A549 (cell line): Measurements from ENCODE around the gene CHST15. TPM values are rescaled to one million over a fixed set of nuclear protein-coding genes. Genes with fewer than 3 reads are reported as not detected.

ENCODE experiments used
- ATAC-seq, 2 experiments: fragments of 200-7000 bp in 1 of 2; fragments of >200 bp in 1 of 2; cut with Nextera tagmentation in 1 of 2; cut with Tn5 transposase in 1 of 2; 3 replicates each; pipeline versions ENCODE4 v1.8.0 to v1.9.1; 2018 to 2020; ENCODE audit warnings: mild to moderate bottlenecking in 1 of 2, moderate library complexity in 1 of 2
- CTCF ChIA-PET: fragments of 300-600 bp; sonication (Branson Sonifier 250); formaldehyde crosslinking; extraction: SDS; loops from one replicate; lab custom pipeline; 2021; ENCODE audit warnings: antibody characterized with exemption, inconsistent platforms; lab: Yijun Ruan, JAX
- POLR2A ChIA-PET: fragments of 350-600 bp; formaldehyde crosslinking; extraction: SDS; loops from one replicate; lab custom pipeline; 2021; ENCODE audit warnings: antibody characterized with exemption, inconsistent platforms; lab: Yijun Ruan, JAX
- DNase-seq, 2 experiments: peaks; one replicate each; pipeline versions ENCODE4 v3.0.0 to v3.0.0-alpha.2; 2011 to 2016; ENCODE audit warnings: low read depth in 1 of 2, low spot score in 1 of 2
- FAIRE-seq: peaks from 2 replicates; lab custom pipeline; 2011; peaks lifted over from hg19 to GRCh38; lab: Jason Lieb, UNC
- H3K27ac ChIP-seq, 2 experiments: fragments of >200 bp; sonication (Bioruptor Twin); formaldehyde crosslinking; 3 replicates each; pipeline ENCODE4 v1.5.1; 2016 to 2017
- H3K4me1 ChIP-seq: fragments of >200 bp; sonication (Bioruptor Twin); formaldehyde crosslinking; 3 replicates; pipeline ENCODE4 v1.6.1; 2016
- H3K4me2 ChIP-seq: fragments of >200 bp; sonication (Bioruptor Twin); formaldehyde crosslinking; 3 replicates; pipeline ENCODE4 v1.6.1; 2016
- H3K4me3 ChIP-seq: fragments of >200 bp; sonication (Bioruptor Twin); formaldehyde crosslinking; 3 replicates; pipeline ENCODE4 v1.5.1; 2016
- H3K9me3 ChIP-seq: fragments of >200 bp; sonication (Bioruptor Twin); formaldehyde crosslinking; 3 replicates; pipeline ENCODE4 v1.6.1; 2016
- BHLHE40 ChIP-seq: IDR thresholded peaks from 2 replicates; pipeline ENCODE4 v1.6.1; 2012; ENCODE audit warnings: low read depth, low read length, inconsistent platforms
- CBX8 ChIP-seq: fragments of 200-600 bp; sonication (generic); IDR thresholded peaks from 2 replicates; pipeline ENCODE4 v1.6.1; 2016
- CHD2 ChIP-seq: fragments of 150-350 bp; IDR thresholded peaks from 2 replicates; pipeline ENCODE4 v1.6.1; 2014; ENCODE audit warnings: low read length; ENCODE audit not compliant: partially characterized antibody
- EHMT2 ChIP-seq: fragments of 200-600 bp; sonication (generic); IDR thresholded peaks from 2 replicates; pipeline ENCODE4 v1.6.1; 2016; ENCODE audit warnings: antibody characterized with exemption, low read depth, mild to moderate bottlenecking, moderate library complexity
- EP300 ChIP-seq, 2 experiments: fragments of >200 bp; sonication (Bioruptor Twin); formaldehyde crosslinking; IDR thresholded peaks; 2 replicates in 1 of 2; 3 replicates in 1 of 2; pipeline ENCODE4 v1.6.1; 2016 to 2017
- FOSL2 ChIP-seq, 2 experiments: fragments of 450-650 bp in 1 of 2; fragments of >200 bp in 1 of 2; sonication (Bioruptor Twin) in 1 of 2; formaldehyde crosslinking; IDR thresholded peaks; 2 replicates each; pipeline versions ENCODE4 v1.5.0 to v1.6.1; 2016 to 2020; ENCODE audit warnings: mild to moderate bottlenecking in 1 of 2, moderate library complexity in 1 of 2
- GATA3 ChIP-seq: IDR thresholded peaks from 2 replicates; pipeline ENCODE4 v1.6.1; 2012; ENCODE audit warnings: borderline replicate concordance
- HOXA7 ChIP-seq: fragments of 250-450 bp; sonication (Bioruptor Pico); IDR thresholded peaks from 2 replicates; pipeline ENCODE4 v1.5.0; 2020; ENCODE audit warnings: mild to moderate bottlenecking, moderate library complexity
- HOXB13 ChIP-seq: fragments of 250-450 bp; sonication (Bioruptor Pico); IDR thresholded peaks from 2 replicates; pipeline ENCODE4 v1.5.0; 2020; ENCODE audit warnings: low read depth, mild to moderate bottlenecking, moderate library complexity
- JUNB ChIP-seq: fragments of >200 bp; sonication (Bioruptor Twin); formaldehyde crosslinking; IDR thresholded peaks from 2 replicates; pipeline ENCODE4 v1.6.1; 2016
- KDM1A ChIP-seq: fragments of 200-600 bp; sonication (generic); IDR thresholded peaks from 2 replicates; pipeline ENCODE4 v1.6.1; 2016; ENCODE audit warnings: low read depth, mild to moderate bottlenecking
- MAZ ChIP-seq: fragments of 150-350 bp; IDR thresholded peaks from 2 replicates; pipeline ENCODE4 v1.6.1; 2014; ENCODE audit warnings: antibody characterized with exemption, low read depth, low read length, borderline replicate concordance
- NPAS2 ChIP-seq: fragments of 250-450 bp; sonication (Bioruptor Pico); IDR thresholded peaks from 2 replicates; pipeline ENCODE4 v1.8.0; 2022; ENCODE audit warnings: mild to moderate bottlenecking, moderate library complexity, borderline replicate concordance
- NR3C1 ChIP-seq: fragments of >200 bp; sonication (Bioruptor Twin); formaldehyde crosslinking; IDR thresholded peaks from 3 replicates; pipeline ENCODE4 v1.6.1; 2017
- PHF8 ChIP-seq: fragments of 200-600 bp; sonication (generic); IDR thresholded peaks from 2 replicates; pipeline ENCODE4 v1.6.1; 2016; ENCODE audit warnings: low read depth, mild to moderate bottlenecking, antibody characterized with exemption, moderate library complexity, borderline replicate concordance
- RAD21 ChIP-seq, 2 experiments: fragments of >200 bp in 1 of 2; sonication (Bioruptor Twin) in 1 of 2; formaldehyde crosslinking in 1 of 2; IDR thresholded peaks in 1 of 2; conservative IDR thresholded peaks in 1 of 2; 2 replicates in 1 of 2; 3 replicates in 1 of 2; pipeline ENCODE4 v1.6.1; 2012 to 2018; ENCODE audit warnings: inconsistent platforms in 1 of 2
- SMC3 ChIP-seq: fragments of >200 bp; sonication (Bioruptor Twin); formaldehyde crosslinking; IDR thresholded peaks from 3 replicates; pipeline ENCODE4 v1.6.1; 2018; ENCODE audit warnings: inconsistent platforms
- SREBF2 ChIP-seq: fragments of 450-650 bp; IDR thresholded peaks from 2 replicates; pipeline ENCODE4 v1.6.1; 2014; ENCODE audit warnings: mild to moderate bottlenecking, moderate library complexity
- TFCP2L1 ChIP-seq: fragments of 250-450 bp; sonication (Bioruptor Pico); IDR thresholded peaks from 2 replicates; pipeline ENCODE4 v1.5.0; 2021; ENCODE audit warnings: mild to moderate bottlenecking
- TP53 ChIP-seq: fragments of 250-450 bp; sonication (Bioruptor Pico); IDR thresholded peaks from 2 replicates; pipeline ENCODE4 v1.5.0; 2021; ENCODE audit warnings: mild to moderate bottlenecking, moderate library complexity
- ZC3H11A ChIP-seq: fragments of 450-650 bp; IDR thresholded peaks from 2 replicates; pipeline ENCODE4 v1.6.1; 2014; ENCODE audit warnings: antibody characterized with exemption, mild to moderate bottlenecking
- WGBS: methylation state at CpG from one replicate; pipeline ENCODE4 v1.1.6; 2017; ENCODE audit errors: missing lambda C conversion rate; 5-methylcytosine and 5-hydroxymethylcytosine counted together
- polyA plus RNA-seq, 4 experiments: library from polyadenylated mRNA; depleted of rRNA in 3 of 4; stranded (reverse); fragments of >200 nt; fragmentation: RNase III in 1 of 4; extraction: RNeasy Plus Mini Kit Qiagen cat#74134 plus additional on column Dnase treatment in 1 of 4; gene quantifications; 2 replicates in 3 of 4; 3 replicates in 1 of 4; pipeline ENCODE4 v1.2.3, GENCODE V29; 2011 to 2017
- TF ChIP-seq, protein P1 (sequence below): fragments of >200 bp; sonication (Bioruptor Twin); formaldehyde crosslinking; IDR thresholded peaks from 2 replicates; pipeline ENCODE4 v1.6.1; 2016
- TF ChIP-seq, protein P2 (sequence below): IDR thresholded peaks from 2 replicates; pipeline ENCODE4 v1.6.1; 2012
- TF ChIP-seq, protein P3 (sequence below): fragments of 250-450 bp; sonication (Bioruptor Pico); IDR thresholded peaks from 2 replicates; pipeline ENCODE4 v1.5.0; 2021; ENCODE audit warnings: mild to moderate bottlenecking, moderate library complexity, borderline replicate concordance
- TF ChIP-seq, protein P4 (sequence below): IDR thresholded peaks from 2 replicates; pipeline ENCODE4 v1.6.1; 2012; ENCODE audit warnings: low read depth, borderline replicate concordance
- TF ChIP-seq, protein P5 (sequence below): fragments of 150-350 bp; IDR thresholded peaks from 2 replicates; pipeline ENCODE4 v1.6.1; 2014; ENCODE audit warnings: low read depth, mild to moderate bottlenecking, low read length
- TF ChIP-seq, protein P6 (sequence below): fragments of >200 bp; sonication (Bioruptor Twin); formaldehyde crosslinking; IDR thresholded peaks from 3 replicates; pipeline ENCODE4 v1.5.1; 2016

CHST15 gene
- polyA plus RNA-seq, 2 of the 4 experiments (the other 2 are of a cell fraction) = 5.1 to 10.3 TPM

DNA sequence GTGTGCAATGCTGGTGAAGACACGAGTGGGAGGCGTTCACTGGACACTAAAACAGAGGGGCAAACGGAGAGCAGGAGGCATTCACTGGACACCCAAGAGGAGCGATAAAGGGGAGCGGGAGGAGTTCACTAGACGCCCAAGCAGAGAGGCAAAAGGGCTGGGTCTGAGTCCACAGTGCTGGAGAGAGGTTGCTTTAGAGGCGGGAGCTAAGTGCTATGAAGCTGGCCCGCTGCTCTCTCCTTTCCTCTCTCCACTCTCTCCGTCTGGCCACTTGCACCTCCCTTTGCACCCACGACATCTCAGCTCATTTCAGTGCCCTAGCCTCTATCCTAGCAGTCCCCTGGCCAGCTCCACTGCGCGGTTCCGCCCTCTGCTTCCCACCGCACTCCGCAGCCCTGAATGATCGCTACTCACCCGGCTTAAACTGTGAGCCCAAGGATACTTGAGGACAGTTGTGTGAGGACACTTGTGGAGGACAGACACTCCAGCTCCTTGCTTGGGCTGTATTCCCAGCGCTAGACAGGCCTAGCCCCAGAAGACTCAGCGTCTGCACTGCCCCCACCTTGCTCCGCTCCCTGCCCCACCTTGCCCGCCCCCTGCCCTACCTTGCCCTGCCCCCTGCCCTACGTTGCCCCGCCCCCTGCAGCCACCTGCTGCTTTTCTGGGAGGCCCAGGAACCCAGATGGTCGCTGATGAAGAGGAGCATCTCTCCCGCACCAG lies 123.0 kb downstream of the CHST15 start:
- no peak overlapping the region for H3K27ac ChIP-seq
- FAIRE-seq (no peak), ATAC-seq (peak; percentile 44 to 57), DNase-seq (no peak)
- H3K4me3 ChIP-seq = no peak overlapping the region
- POLR2A ChIA-PET = no interaction called here
- H3K4me1 ChIP-seq = no peaks in the 10 kb centered on the region
- CTCF ChIA-PET = interaction anchor here (0.7 to 11.5 kb wide), 5 partner anchors 24 to 419 kb away, joined by 3 to 305 read pairs (median 4); no protein-coding TSS in a partner anchor
- WGBS = 33% methylated on average over 20 of the region's 25 CpGs
- TF ChIP-seq EHMT2 (no peak), NPAS2 (CRISPR knock-in tag) (no peak), JUNB (no peak), HOXA7 (CRISPR knock-in tag) (no peak), TP53 (CRISPR knock-in tag) (no peak), CHD2 (no peak), NR3C1 (no peak), ZC3H11A (no peak), MAZ (no peak), EP300 (IDR thresholded peaks at IDR 0.05) (no peak), CBX8 (no peak), GATA3 (no peak), KDM1A (no peak), FOSL2 (IDR thresholded peaks at IDR 0.05) (no peak), FOSL2 (CRISPR knock-in tag; IDR thresholded peaks at IDR 0.05) (no peak)
- TF ChIP-seq, protein P1, sequence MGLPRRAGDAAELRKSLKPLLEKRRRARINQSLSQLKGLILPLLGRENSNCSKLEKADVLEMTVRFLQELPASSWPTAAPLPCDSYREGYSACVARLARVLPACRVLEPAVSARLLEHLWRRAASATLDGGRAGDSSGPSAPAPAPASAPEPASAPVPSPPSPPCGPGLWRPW = no peak
- TF ChIP-seq, protein P2, sequence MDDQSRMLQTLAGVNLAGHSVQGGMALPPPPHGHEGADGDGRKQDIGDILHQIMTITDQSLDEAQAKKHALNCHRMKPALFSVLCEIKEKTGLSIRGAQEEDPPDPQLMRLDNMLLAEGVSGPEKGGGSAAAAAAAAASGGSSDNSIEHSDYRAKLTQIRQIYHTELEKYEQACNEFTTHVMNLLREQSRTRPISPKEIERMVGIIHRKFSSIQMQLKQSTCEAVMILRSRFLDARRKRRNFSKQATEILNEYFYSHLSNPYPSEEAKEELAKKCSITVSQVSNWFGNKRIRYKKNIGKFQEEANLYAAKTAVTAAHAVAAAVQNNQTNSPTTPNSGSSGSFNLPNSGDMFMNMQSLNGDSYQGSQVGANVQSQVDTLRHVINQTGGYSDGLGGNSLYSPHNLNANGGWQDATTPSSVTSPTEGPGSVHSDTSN = no peak
- TF ChIP-seq, protein P3, sequence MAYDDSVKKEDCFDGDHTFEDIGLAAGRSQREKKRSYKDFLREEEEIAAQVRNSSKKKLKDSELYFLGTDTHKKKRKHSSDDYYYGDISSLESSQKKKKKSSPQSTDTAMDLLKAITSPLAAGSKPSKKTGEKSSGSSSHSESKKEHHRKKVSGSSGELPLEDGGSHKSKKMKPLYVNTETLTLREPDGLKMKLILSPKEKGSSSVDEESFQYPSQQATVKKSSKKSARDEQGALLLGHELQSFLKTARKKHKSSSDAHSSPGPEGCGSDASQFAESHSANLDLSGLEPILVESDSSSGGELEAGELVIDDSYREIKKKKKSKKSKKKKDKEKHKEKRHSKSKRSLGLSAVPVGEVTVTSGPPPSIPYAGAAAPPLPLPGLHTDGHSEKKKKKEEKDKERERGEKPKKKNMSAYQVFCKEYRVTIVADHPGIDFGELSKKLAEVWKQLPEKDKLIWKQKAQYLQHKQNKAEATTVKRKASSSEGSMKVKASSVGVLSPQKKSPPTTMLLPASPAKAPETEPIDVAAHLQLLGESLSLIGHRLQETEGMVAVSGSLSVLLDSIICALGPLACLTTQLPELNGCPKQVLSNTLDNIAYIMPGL (CRISPR knock-in tag) = no peak
- peaks cover 16% of the 10 kb centered on the region for H3K9me3 ChIP-seq
- no peak overlapping the region for H3K4me2 ChIP-seq

DNA sequence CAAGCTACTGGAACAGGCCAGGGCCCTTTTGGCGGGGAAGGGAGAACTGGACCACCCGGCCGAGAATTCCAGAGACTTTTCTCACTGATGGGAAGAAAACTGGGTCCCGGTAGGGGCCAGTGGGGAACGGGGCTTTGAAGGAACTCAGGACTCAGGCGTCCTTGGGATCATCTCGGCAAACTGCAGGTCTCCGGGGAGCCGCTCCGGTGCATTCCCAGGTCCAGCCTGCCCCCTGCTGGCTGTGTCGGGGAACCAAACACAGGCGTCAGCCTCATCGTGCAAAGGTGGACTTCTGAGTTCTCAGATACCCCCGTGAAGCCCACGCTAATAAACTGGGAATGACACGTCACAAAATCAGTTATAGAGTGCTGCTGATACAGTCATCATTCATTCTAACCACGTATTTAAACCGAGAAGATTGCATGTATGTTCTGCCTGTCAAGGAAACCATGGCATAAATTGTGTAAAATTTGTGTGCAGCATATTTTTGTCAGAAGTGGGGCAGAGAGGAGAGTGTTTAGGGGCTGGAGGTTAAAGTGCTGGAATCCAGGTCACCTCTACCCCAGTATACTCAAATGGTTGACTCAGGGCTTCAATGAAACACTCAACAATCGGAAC lies 125.7 kb downstream of the CHST15 start:
- Histone ChIP-seq H3K27ac (no peak overlapping the region), H3K9me3 (no peaks in the 10 kb centered on the region), H3K4me3 (no peak overlapping the region), H3K4me1 (no peaks in the 10 kb centered on the region)
- CTCF ChIA-PET = interaction anchor here (0.7 to 11.5 kb wide), 25 partner anchors 9 to 510 kb away, joined by 3 to 305 read pairs (median 3); no protein-coding TSS in a partner anchor
- 4% methylated on average over 19 of the region's 19 CpGs for WGBS
- DNase-seq (peak; percentile 58 to 84), FAIRE-seq (peak; percentile 13), ATAC-seq (peak; percentile 76 to 93; a peak in 4 of 6 replicates)
- POLR2A ChIA-PET = no interaction called here
- TF ChIP-seq FOSL2 (IDR thresholded peaks at IDR 0.05) (no peak), FOSL2 (CRISPR knock-in tag; IDR thresholded peaks at IDR 0.05) (no peak), BHLHE40 (no peak), SMC3 (peak; percentile 97), GATA3 (no peak), CHD2 (no peak), HOXA7 (CRISPR knock-in tag) (no peak), RAD21 (conservative IDR thresholded peaks at IDR 0.05 in 1 of 2, IDR thresholded peaks at IDR 0.05 in 1 of 2) (peak; percentile 97), PHF8 (no peak), SREBF2 (no peak), HOXB13 (CRISPR knock-in tag) (no peak), TFCP2L1 (CRISPR knock-in tag) (no peak), NPAS2 (CRISPR knock-in tag) (no peak), EP300 (IDR thresholded peaks at IDR 0.05) (no peak)
- TF ChIP-seq, protein P4, sequence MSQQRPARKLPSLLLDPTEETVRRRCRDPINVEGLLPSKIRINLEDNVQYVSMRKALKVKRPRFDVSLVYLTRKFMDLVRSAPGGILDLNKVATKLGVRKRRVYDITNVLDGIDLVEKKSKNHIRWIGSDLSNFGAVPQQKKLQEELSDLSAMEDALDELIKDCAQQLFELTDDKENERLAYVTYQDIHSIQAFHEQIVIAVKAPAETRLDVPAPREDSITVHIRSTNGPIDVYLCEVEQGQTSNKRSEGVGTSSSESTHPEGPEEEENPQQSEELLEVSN = no peak
- TF ChIP-seq, protein P5, sequence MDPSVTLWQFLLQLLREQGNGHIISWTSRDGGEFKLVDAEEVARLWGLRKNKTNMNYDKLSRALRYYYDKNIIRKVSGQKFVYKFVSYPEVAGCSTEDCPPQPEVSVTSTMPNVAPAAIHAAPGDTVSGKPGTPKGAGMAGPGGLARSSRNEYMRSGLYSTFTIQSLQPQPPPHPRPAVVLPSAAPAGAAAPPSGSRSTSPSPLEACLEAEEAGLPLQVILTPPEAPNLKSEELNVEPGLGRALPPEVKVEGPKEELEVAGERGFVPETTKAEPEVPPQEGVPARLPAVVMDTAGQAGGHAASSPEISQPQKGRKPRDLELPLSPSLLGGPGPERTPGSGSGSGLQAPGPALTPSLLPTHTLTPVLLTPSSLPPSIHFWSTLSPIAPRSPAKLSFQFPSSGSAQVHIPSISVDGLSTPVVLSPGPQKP = no peak
- TF ChIP-seq, protein P6, sequence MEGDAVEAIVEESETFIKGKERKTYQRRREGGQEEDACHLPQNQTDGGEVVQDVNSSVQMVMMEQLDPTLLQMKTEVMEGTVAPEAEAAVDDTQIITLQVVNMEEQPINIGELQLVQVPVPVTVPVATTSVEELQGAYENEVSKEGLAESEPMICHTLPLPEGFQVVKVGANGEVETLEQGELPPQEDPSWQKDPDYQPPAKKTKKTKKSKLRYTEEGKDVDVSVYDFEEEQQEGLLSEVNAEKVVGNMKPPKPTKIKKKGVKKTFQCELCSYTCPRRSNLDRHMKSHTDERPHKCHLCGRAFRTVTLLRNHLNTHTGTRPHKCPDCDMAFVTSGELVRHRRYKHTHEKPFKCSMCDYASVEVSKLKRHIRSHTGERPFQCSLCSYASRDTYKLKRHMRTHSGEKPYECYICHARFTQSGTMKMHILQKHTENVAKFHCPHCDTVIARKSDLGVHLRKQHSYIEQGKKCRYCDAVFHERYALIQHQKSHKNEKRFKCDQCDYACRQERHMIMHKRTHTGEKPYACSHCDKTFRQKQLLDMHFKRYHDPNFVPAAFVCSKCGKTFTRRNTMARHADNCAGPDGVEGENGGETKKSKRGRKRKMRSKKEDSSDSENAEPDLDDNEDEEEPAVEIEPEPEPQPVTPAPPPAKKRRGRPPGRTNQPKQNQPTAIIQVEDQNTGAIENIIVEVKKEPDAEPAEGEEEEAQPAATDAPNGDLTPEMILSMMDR = peak; percentile 90
- TF ChIP-seq, all 56 proteins: peak for 3
- H3K4me2 ChIP-seq = no peak overlapping the region
